ENCODE results near the gene PNMA6A.
"Not testable (repeated sequence)": the region's sequence is repeated elsewhere in the genome, so short reads cannot be mapped to it uniquely, and the experiment has no call there.

The PNMA6A gene

GRCh38 chrX:153071909-153072583 lies at the start of gene PNMA6A:
Gene PNMA6A, plus strand, starts transcription at chrX:153072454. Its CDS starts 609 bp downstream, at chrX:153073063.
- not testable (repeated sequence) for DNase-seq

- not testable (repeated sequence) for DNase-seq
Measured at GRCh38 chrX:153026501-153026900, 45.8 kb upstream of the PNMA6A start.

GRCh38 chrX:153028487-153028886 lies 43.8 kb upstream of the PNMA6A start:
- not testable (repeated sequence) for DNase-seq

GRCh38 chrX:153029162-153029561 lies 43.1 kb upstream of the PNMA6A start:
- DNase-seq, result no peak

- no peak for DNase-seq
Measured at GRCh38 chrX:153029875-153030274, 42.4 kb upstream of the PNMA6A start.

GRCh38 chrX:153030801-153031200 lies 41.5 kb upstream of the PNMA6A start:
- no peak for DNase-seq

- DNase-seq, result peak in 45 of 51 donors; percentile 4 to 75 (median 40)
Measured at GRCh38 chrX:153032397-153033118, 39.7 kb upstream of the PNMA6A start.

GRCh38 chrX:153049093-153049492 lies 23.2 kb upstream of the PNMA6A start:
- no peak for DNase-seq

- no peak for DNase-seq
Measured at GRCh38 chrX:153052534-153052933, 19.7 kb upstream of the PNMA6A start.

GRCh38 chrX:153055871-153056749 lies 16.1 kb upstream of the PNMA6A start, which contains the start of gene PNMA3:
Gene PNMA3, plus strand, starts transcription at chrX:153056470. Its CDS starts 586 bp downstream, at chrX:153057056.
- DNase-seq, result peak in 13 of 51 donors; percentile 0 to 33 (median 6)

GRCh38 chrX:153057281-153057680 lies 15.0 kb upstream of the PNMA6A start:
- no peak for DNase-seq

- no peak for DNase-seq
Measured at GRCh38 chrX:153059191-153060094, 12.8 kb upstream of the PNMA6A start.

GRCh38 chrX:153060095-153060445 lies 12.2 kb upstream of the PNMA6A start:
- DNase-seq, result no peak

GRCh38 chrX:153061732-153062131 lies 10.5 kb upstream of the PNMA6A start:
- DNase-seq, result no peak

- no peak for DNase-seq
Measured at GRCh38 chrX:153063315-153063714, 8.9 kb upstream of the PNMA6A start.

- DNase-seq, result no peak
Measured at GRCh38 chrX:153064061-153064460, 8.2 kb upstream of the PNMA6A start.

GRCh38 chrX:153065389-153065788 lies 6.9 kb upstream of the PNMA6A start:
- no peak for DNase-seq

GRCh38 chrX:153066402-153066801 lies 5.9 kb upstream of the PNMA6A start:
- not testable (repeated sequence) for DNase-seq

GRCh38 chrX:153073331-153073730 lies 1.1 kb downstream of the PNMA6A start:
- not testable (repeated sequence) for DNase-seq

GRCh38 chrX:153074262-153074899 lies 2.1 kb downstream of the PNMA6A start:
- DNase-seq, result no peak

All from hypothalamus (tissue), 51 donors.